Suprapubic skin (tissue), 4 donors: ENCODE measurements around the gene HCRTR2.

Experiments used
- CTCF ChIP-seq, 2 donors: fragments of 200-600 bp in 1 of 2; fragments of 450-650 bp in 1 of 2; sonication (generic) in 1 of 2; IDR thresholded peaks; one replicate each; pipeline ENCODE4 v1.5.1; 2016 to 2019; ENCODE audit warnings: antibody characterized with exemption in 2 of 2, mild to moderate bottlenecking in 1 of 2, moderate library complexity in 1 of 2
- EP300 ChIP-seq: sonication (generic); formaldehyde crosslinking; IDR thresholded peaks from one replicate; pipeline ENCODE4 v1.6.1; 2017; ENCODE audit warnings: antibody characterized with exemption
- POLR2A ChIP-seq, 2 donors: fragments of 450-650 bp; IDR thresholded peaks; one replicate each; pipeline ENCODE4 v1.6.1; 2017; ENCODE audit warnings: antibody characterized with exemption in 2 of 2, mild to moderate bottlenecking in 2 of 2, moderate library complexity in 2 of 2
- POLR2AphosphoS5 ChIP-seq, 3 donors: sonication (generic); formaldehyde crosslinking; IDR thresholded peaks; one replicate each; pipeline ENCODE4 v1.6.1; 2017; ENCODE audit warnings: antibody characterized with exemption in 3 of 3

- TF ChIP-seq CTCF (IDR thresholded peaks at IDR 0.05) (no peak), EP300 (no peak), POLR2A (IDR thresholded peaks at IDR 0.05) (no peak), POLR2AphosphoS5 (IDR thresholded peaks at IDR 0.05) (no peak)
These were observed 2.6 kb downstream of the HCRTR2 start for GRCh38 chr6:55176958-55177357.
